ENCODE measurements around the gene HLA-B.

Gene HLA-B

GRCh38 chr6:31351401-31352309, 5.3 kb downstream of the HLA-B start:
- DNase-seq, result no peak

GRCh38 chr6:31351033-31351380, 6.0 kb downstream of the HLA-B start:
- no peak for DNase-seq

- DNase-seq, result no peak
These were observed 6.6 kb downstream of the HLA-B start for GRCh38 chr6:31350196-31351032.

GRCh38 chr6:31349301-31349700, 7.7 kb downstream of the HLA-B start:
- no peak for DNase-seq

- no peak for DNase-seq
These were observed 11.8 kb downstream of the HLA-B start for GRCh38 chr6:31345026-31345730.

DNA sequence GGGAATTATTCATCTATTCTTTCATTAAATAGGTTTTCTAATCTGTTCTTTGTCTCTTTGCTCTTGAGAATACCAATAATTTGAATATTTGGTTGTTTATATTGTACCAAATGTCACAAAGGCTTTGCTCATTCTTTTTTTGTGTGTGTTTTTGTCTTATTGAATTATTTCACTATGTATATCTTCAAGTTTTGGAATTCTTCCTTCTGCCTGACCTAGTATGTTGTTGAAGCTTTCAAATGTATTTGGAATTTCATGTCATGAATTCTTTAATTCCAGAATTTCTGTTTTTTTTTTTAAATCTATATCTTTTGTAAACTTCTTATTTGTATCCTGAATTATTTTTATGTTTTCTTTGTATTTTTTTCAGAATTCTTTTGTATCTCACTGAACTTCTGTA, 16.8 kb downstream of the HLA-B start:
- no peak for DNase-seq

DNA sequence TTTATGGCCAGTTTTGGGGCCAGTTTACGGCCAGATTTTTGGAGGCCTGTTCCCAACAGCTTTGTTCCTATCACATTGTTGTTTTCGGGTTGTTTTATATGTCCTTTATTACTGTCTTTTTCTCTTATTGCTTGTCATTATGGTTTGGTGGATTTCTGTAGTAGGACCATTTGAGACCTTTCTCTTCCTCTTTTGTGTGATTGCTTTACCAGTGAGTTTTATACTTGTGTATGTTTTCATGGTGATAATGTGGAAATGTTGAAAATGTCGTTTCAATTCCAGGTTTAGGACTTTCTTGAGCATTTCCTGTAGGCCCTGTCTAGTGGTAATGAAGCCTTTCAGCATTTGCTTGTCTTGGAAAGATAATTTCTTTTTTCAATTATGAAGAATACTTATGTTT, 17.8 kb downstream of the HLA-B start:
- DNase-seq, result no peak

DNA sequence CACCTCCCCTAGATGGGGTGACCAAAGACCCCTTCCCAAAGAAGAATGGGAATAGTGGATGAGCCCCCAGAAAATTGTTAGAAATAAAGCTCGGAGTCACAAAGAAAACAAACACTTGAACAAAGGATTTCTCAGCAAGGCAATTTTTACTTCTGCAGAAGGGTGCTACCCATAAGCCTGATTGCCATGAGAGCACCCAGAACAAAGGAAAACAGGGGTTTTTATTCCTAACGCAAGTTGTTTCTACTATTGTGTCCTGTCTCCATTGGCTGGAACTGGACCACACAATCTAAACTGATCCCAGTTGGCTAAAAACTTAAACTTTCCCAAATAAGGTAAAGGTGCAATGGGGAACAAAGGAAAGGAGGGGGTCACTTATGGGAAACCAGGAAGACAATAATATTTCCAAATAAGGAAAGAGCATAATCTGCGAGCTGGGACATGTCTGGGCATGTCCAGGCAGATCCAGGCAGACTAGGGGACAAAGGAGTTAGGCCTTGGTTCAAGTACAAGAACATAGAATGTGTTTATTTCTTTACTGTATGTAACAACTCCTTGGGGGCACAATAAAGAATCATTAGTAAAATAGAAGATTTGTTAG, 20.0 kb downstream of the HLA-B start:
- no peak for DNase-seq

DNA sequence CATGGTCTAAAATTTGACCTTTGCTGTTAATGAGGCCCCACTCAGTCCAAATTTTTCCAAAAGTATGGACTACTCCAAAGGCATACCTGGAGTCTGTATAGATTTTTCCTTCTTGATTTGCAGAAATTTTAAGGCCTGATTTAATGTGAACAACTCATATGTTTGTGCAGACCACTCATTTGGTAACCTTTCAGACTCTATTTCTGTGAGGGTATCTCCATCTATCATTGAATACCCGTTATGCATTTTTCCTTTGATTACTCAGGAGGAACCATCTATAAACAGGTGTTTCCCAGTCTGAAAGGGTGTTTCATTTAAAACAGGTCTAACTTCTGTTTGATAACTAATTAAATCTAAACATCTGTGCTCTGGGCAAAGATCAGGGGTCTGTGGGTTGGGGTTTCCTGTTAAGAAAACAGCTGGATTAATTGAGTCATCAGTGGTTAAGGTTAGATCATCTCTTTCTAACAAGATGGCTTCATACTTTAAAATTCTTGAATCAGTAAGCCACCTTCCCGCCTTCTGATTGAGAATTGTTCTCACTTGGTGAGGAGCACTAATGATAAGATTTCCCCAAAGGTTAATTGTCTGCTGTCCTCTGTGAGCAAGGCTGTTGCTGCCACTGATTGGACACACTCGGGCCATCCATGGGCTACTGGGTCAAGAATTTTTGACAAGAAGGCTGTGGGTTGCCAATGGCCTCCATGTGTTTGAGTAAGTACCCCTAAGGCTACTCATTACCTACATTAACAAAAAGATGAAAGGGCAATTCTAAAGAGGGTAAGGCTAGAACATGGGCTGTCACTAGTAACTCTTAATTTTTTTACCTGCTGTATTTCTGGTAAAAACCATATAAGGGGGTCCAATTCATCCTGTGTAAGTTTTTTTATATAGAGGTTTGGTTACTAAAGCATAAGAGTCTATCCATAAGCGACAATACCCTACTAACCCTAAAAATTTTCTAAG, 24.1 kb downstream of the HLA-B start:
- no peak for DNase-seq

- no peak for DNase-seq
These were observed 28.5 kb downstream of the HLA-B start for GRCh38 chr6:31328355-31328960.

- DNase-seq, result no peak
These were observed 35.2 kb downstream of the HLA-B start for GRCh38 chr6:31321820-31322219.

GRCh38 chr6:31321005-31321707, 35.8 kb downstream of the HLA-B start:
- no peak for DNase-seq

DNA sequence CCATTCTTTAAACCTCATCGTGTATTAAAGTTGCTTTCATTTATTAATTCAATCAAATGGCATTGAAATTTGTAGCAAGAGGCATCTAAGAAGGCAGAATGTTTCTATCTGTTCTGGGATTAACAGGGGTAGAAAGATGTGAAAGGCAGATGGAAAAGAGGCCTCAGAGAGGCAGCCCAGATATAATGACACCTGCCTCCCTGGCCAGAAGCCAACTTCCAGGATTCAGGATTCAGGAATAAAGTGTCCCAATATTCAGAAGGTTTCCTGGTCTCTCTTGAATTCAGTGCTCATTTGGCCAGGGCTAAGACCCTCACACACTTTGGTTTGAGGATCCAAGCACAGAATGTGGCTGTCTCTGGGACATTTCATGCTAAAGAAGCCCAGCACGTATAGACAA, 39.9 kb downstream of the HLA-B start:
- DNase-seq, result no peak

DNA sequence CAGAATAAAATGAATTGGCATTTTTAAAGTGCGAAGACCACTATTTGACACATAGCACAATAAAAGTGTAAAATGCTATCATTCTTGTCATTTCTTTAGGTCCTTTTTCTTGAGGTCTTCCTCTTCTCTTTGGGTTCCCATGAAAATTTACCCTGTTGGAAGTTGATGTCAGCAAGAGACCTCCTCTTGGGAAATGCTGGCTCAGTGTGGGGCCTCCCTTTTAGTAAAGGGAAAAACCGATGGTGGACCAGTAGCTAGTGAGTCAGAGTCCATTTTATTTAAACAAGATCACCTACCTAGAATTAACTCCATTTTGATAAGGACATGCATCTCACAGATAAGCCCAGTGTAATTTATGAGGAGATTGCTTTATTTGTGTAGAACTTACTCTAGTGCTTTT, 47.3 kb downstream of the HLA-B start:
- no peak for DNase-seq

DNA sequence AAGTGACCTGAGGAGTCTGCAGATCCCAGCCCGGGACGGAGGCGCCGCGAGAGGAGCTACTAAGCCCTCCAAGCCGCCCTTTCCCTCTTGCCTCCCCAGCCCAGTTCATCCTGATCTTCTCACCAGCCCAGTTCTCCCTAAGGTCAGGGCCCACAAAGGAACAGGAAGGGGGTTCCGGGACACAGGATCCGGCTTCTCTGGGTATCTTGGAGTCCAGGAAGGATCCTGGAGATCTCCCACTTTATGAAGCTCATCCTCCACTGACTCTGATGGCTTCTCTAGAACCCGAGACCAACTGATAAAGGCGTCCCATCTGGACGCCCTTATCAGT, 48.2 kb downstream of the HLA-B start:
- no peak for DNase-seq

GRCh38 chr6:31308050-31308844, 48.7 kb downstream of the HLA-B start:
- no peak for DNase-seq

GRCh38 chr6:31307669-31308049, 49.3 kb downstream of the HLA-B start:
- no peak for DNase-seq

DNA sequence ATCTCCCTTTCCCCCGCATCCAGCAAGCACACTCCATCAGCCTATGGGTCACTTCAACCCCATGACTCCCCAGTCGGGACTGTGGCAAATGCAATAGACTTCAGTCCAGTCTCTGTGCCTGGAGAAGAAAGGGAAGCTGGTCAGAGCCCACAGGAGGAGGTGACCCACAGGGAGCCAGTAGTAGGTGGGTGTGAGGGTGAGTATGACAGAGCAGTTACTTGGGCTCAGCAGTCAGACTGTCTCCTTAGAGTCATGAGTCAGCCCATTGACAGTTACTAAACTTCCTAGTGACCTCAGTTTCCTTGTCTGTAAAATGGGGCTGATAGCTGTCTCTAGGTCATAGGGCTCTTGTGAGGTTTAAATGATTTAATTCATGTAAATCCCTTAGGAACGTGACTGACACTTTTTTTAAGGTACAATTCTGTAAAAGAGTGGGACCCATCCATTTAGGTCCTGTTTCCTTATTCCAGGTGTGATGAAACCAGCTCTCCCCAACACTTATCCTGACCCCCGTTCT, 51.2 kb downstream of the HLA-B start:
- no peak for DNase-seq

- no peak for DNase-seq
These were observed 52.3 kb downstream of the HLA-B start for GRCh38 chr6:31304683-31305082.

Measured in GOT3 (cell line).